Measurements from ENCODE around the gene DNPH1.

GRCh38 chr6:43262780-43263313 is 33.6 kb upstream of the DNPH1 start:
- TF ChIP-seq, protein P1, sequence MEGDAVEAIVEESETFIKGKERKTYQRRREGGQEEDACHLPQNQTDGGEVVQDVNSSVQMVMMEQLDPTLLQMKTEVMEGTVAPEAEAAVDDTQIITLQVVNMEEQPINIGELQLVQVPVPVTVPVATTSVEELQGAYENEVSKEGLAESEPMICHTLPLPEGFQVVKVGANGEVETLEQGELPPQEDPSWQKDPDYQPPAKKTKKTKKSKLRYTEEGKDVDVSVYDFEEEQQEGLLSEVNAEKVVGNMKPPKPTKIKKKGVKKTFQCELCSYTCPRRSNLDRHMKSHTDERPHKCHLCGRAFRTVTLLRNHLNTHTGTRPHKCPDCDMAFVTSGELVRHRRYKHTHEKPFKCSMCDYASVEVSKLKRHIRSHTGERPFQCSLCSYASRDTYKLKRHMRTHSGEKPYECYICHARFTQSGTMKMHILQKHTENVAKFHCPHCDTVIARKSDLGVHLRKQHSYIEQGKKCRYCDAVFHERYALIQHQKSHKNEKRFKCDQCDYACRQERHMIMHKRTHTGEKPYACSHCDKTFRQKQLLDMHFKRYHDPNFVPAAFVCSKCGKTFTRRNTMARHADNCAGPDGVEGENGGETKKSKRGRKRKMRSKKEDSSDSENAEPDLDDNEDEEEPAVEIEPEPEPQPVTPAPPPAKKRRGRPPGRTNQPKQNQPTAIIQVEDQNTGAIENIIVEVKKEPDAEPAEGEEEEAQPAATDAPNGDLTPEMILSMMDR (IDR thresholded peaks at IDR 0.05; ENCODE audit: poor library complexity) = no peak
- TF ChIP-seq EZH2phosphoT487 (IDR thresholded peaks at IDR 0.05; ENCODE audit: low read depth, severe bottlenecking, unreplicated experiment) (no peak), EZH2 (IDR thresholded peaks at IDR 0.05; ENCODE audit: borderline replicate concordance) (no peak)
